ENCODE data around the gene KIAA1958.

DNA sequence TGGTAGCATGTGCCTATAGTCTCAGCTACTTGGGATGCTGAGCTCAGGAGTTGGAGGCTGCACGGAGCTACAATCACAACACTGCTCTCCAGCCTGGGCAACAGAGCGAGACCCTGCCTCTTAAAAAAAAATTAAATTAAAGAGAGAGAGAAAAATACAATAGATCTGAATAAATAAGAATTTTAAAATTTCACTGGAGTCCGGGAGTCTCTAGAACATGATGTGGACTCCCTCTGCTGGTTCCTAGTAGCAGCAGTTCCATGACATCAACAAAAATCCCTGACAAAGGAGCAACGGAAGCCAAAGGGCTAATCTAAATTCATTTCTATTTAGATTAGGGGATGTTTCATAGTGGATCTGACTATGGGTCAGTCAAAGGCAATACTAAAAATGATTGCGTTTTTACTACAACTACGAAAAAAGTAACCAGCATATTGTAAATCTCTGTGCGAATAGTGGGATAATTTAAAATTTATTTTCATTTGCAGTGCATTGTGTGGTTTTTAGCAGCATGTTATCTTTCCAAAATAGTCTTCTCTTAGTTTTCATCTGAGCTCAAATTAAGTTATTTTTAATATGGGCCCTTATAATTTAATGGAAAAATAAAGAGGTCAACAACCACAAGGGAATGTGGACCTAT is 224.5 kb downstream of the KIAA1958 start:
- TF ChIP-seq SMC3 (IDR thresholded peaks at IDR 0.05; ENCODE audit: low read depth, low read length) (peak; percentile 52), NRF1 (IDR thresholded peaks at IDR 0.05; ENCODE audit: low read depth, low read length) (no peak), YY1 (IDR thresholded peaks at IDR 0.05; ENCODE audit: low read depth) (no peak), TEAD4 (IDR thresholded peaks at IDR 0.05; ENCODE audit: borderline replicate concordance, insufficient read depth) (no peak), POLR2AphosphoS5 (IDR thresholded peaks at IDR 0.05; ENCODE audit: low read depth, low read length) (no peak), FOXJ3 (CRISPR knock-in tag; IDR thresholded peaks at IDR 0.05) (no peak), JUND (IDR thresholded peaks at IDR 0.05) (no peak)
- TF ChIP-seq, protein P1, sequence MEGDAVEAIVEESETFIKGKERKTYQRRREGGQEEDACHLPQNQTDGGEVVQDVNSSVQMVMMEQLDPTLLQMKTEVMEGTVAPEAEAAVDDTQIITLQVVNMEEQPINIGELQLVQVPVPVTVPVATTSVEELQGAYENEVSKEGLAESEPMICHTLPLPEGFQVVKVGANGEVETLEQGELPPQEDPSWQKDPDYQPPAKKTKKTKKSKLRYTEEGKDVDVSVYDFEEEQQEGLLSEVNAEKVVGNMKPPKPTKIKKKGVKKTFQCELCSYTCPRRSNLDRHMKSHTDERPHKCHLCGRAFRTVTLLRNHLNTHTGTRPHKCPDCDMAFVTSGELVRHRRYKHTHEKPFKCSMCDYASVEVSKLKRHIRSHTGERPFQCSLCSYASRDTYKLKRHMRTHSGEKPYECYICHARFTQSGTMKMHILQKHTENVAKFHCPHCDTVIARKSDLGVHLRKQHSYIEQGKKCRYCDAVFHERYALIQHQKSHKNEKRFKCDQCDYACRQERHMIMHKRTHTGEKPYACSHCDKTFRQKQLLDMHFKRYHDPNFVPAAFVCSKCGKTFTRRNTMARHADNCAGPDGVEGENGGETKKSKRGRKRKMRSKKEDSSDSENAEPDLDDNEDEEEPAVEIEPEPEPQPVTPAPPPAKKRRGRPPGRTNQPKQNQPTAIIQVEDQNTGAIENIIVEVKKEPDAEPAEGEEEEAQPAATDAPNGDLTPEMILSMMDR (IDR thresholded peaks at IDR 0.05) = peak; percentile 70
- TF ChIP-seq, protein P2, sequence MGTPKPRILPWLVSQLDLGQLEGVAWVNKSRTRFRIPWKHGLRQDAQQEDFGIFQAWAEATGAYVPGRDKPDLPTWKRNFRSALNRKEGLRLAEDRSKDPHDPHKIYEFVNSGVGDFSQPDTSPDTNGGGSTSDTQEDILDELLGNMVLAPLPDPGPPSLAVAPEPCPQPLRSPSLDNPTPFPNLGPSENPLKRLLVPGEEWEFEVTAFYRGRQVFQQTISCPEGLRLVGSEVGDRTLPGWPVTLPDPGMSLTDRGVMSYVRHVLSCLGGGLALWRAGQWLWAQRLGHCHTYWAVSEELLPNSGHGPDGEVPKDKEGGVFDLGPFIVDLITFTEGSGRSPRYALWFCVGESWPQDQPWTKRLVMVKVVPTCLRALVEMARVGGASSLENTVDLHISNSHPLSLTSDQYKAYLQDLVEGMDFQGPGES (IDR thresholded peaks at IDR 0.05; ENCODE audit: low read depth, low read length) = no peak
- TF ChIP-seq, protein P3, sequence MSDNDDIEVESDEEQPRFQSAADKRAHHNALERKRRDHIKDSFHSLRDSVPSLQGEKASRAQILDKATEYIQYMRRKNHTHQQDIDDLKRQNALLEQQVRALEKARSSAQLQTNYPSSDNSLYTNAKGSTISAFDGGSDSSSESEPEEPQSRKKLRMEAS (IDR thresholded peaks at IDR 0.05; ENCODE audit: low read depth) = no peak
